ENCODE measurements around the gene PLEKHA8. TPM values are rescaled to one million over a fixed set of nuclear protein-coding genes. Genes with fewer than 3 reads are reported as not detected.
A peak's percentile ranks its signal among the peaks of the same experiment; 100 is the strongest.

The PLEKHA8 gene
- total and polyA plus RNA-seq, 3 experiments from 2014 or later = 3.7 to 10.0 (median 9.0) TPM

DNA sequence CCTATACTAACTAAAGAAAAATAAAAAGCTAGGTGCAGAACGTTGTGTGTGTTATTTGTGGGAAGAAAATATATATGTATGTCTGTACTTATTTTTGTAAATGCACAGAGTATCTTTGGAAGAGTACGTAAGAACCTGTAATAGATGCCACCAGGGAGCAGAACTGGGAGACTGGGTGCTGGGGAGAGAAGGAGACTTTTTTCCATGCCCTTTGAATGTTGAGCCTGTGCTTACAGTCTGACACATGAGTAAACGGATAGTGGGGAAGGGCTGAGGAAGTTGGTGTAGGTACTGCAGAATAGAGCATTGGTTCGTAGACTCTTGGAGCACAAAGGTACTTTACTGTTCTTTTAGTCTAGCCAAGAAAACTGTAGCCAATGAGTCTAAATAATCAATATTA lies 37.3 kb upstream of the PLEKHA8 start:
- CTCF ChIA-PET = no interaction called here
- Mint-ChIP-seq H3K4me3 (peak overlapping the region in 6 of 7 donors; percentile 32 to 83 (median 46)), H3K36me3 (peaks cover 0 to 5% (median 0%) of the 10 kb centered on the region in 3 donors)

DNA sequence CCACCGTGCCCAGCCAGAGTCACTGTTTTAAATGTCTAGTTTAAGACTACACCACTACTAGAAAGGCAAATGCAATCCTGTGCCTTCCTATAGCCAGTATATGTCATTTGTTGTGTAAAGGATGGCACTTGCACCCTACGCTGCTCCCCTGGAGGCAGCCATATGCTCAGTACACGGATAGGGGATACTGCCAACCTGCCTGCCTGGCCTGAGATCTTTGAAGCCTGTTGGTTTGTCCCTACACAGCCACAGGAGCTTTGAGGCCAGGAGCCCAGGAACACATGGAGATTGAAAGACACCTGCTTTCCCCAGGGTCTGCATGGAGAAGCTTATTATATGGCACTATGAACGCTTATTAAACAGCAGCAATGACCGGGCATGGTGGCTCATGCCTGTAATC lies 36.3 kb upstream of the PLEKHA8 start:
- no peak for DNase-seq
- Mint-ChIP-seq H3K27me3 (peaks cover 47 to 66% of the 10 kb centered on the region in 2 donors), H3K4me3 (peak overlapping the region in 1 of 7 donors; percentile 83), H3K9me3 (peaks cover 16 to 34% (median 24%) of the 10 kb centered on the region in 5 donors), H3K4me1 (peaks cover 8 to 20% (median 11%) of the 10 kb centered on the region in 3 donors), H3K36me3 (peaks cover 0 to 12% (median 0%) of the 10 kb centered on the region in 3 donors), H3K27ac (peak overlapping the region in 1 of 8 donors; percentile 29)
- Histone ChIP-seq H3K4me3 (ENCODE audit: low read length) (no peak overlapping the region), H3K27me3 (ENCODE audit: insufficient read depth, low read length, poor library complexity, severe bottlenecking) (peaks cover 27% of the 10 kb centered on the region), H3K27ac (ENCODE audit: low read depth, low read length) (no peak overlapping the region), H3K36me3 (ENCODE audit: insufficient read depth, low read length) (no peaks in the 10 kb centered on the region), H3K9me3 (ENCODE audit: low read length) (no peaks in the 10 kb centered on the region), H3K4me1 (ENCODE audit: insufficient read depth, low read length) (no peaks in the 10 kb centered on the region)
- ChIA-PET POLR2A (no interaction called here), CTCF (no interaction called here)

More for the DNA sequence above, 37.3 kb upstream of the PLEKHA8 start:
- no peak for DNase-seq
- POLR2A ChIA-PET = no interaction called here
- peaks cover 46 to 61% of the 10 kb centered on the region in 2 donors for H3K27me3 Mint-ChIP-seq
- peaks cover 7 to 27% (median 17%) of the 10 kb centered on the region in 5 donors for H3K9me3 Mint-ChIP-seq
- H3K27ac Mint-ChIP-seq = peak overlapping the region in 3 of 8 donors; percentile 41 to 86 (median 53)
- H3K4me1 Mint-ChIP-seq = peaks cover 8 to 21% (median 11%) of the 10 kb centered on the region in 3 donors
- H3K27ac ChIP-seq (ENCODE audit: low read depth, low read length) = no peak overlapping the region
- H3K4me1 ChIP-seq (ENCODE audit: insufficient read depth, low read length) = no peaks in the 10 kb centered on the region
- H3K27me3 ChIP-seq (ENCODE audit: insufficient read depth, low read length, poor library complexity, severe bottlenecking) = peaks cover 27% of the 10 kb centered on the region
- H3K4me3 ChIP-seq (ENCODE audit: low read length) = no peak overlapping the region
- H3K9me3 ChIP-seq (ENCODE audit: low read length) = no peaks in the 10 kb centered on the region
- no peaks in the 10 kb centered on the region for H3K36me3 ChIP-seq (ENCODE audit: insufficient read depth, low read length)

DNA sequence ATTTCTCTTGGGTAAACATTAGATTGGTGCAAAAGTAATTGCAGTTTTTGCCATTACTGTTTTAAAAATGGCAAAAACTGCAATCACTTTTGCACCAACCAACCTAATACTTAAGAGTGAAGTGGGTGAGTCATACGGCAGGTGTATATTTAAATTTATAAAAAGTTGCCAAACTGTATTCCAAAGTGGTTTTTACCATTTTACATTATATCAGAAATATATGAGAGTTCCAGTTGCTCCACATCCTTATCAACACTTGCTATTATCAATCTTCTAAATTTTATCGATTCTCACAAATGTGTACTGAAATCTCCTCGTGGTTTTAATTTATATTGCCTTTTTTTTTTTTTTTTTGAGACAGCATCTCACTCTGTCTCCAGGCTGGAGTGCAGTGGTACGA lies 35.1 kb upstream of the PLEKHA8 start:
- Mint-ChIP-seq H3K27me3 (peaks cover 45 to 68% of the 10 kb centered on the region in 2 donors), H3K9me3 (peaks cover 19 to 39% (median 30%) of the 10 kb centered on the region in 5 donors), H3K36me3 (peaks cover 0 to 19% (median 0%) of the 10 kb centered on the region in 3 donors), H3K4me3 (no peak overlapping the region), H3K27ac (no peak overlapping the region), H3K4me1 (peaks cover 5 to 11% (median 10%) of the 10 kb centered on the region in 3 donors)
- CTCF ChIA-PET = interaction anchor here (0.8 kb wide), 1 partner anchor 16 kb away, joined by 4 read pairs; no protein-coding TSS in a partner anchor
- Histone ChIP-seq H3K27ac (ENCODE audit: low read depth, low read length) (no peak overlapping the region), H3K9me3 (ENCODE audit: low read length) (no peaks in the 10 kb centered on the region), H3K4me3 (ENCODE audit: low read length) (no peak overlapping the region), H3K36me3 (ENCODE audit: insufficient read depth, low read length) (no peaks in the 10 kb centered on the region), H3K4me1 (ENCODE audit: insufficient read depth, low read length) (no peaks in the 10 kb centered on the region), H3K27me3 (ENCODE audit: insufficient read depth, low read length, poor library complexity, severe bottlenecking) (peaks cover 19% of the 10 kb centered on the region)
- no peak for DNase-seq
- POLR2A ChIA-PET = no interaction called here

DNA sequence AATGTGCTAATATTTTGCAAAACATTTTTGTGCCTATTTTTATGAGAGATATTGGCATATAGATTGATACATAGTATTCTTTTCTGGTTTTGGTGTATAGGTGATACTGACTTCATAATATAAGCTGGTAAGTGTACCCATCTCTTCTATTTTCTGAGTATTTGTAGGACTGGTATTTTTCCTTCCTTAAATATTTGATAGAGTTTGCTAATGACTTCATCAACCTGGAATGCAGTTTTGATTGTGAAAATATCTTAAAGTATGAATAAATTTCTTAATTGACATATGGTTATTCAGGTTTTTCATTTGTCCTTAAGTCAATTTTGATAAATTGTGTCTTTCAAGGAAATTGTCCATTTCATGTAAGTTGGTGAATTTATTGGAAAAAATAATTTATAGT lies 32.6 kb upstream of the PLEKHA8 start:
- no peaks in the 10 kb centered on the region for H3K4me1 ChIP-seq (ENCODE audit: insufficient read depth, low read length)
- H3K27me3 ChIP-seq (ENCODE audit: insufficient read depth, low read length, poor library complexity, severe bottlenecking) = peaks cover 12% of the 10 kb centered on the region
- H3K27ac ChIP-seq (ENCODE audit: low read depth, low read length) = no peak overlapping the region
- H3K9me3 ChIP-seq (ENCODE audit: low read length) = no peaks in the 10 kb centered on the region
- Mint-ChIP-seq H3K4me3 (no peak overlapping the region), H3K9me3 (peaks cover 19 to 38% (median 30%) of the 10 kb centered on the region in 5 donors), H3K4me1 (no peaks in the 10 kb centered on the region), H3K36me3 (peaks cover 0 to 21% (median 0%) of the 10 kb centered on the region in 3 donors), H3K27ac (no peak overlapping the region), H3K27me3 (peaks cover 44 to 74% of the 10 kb centered on the region in 2 donors)
- ChIA-PET POLR2A (no interaction called here), CTCF (no interaction called here)
- H3K36me3 ChIP-seq (ENCODE audit: insufficient read depth, low read length) = no peaks in the 10 kb centered on the region
- no peak for DNase-seq
- H3K4me3 ChIP-seq (ENCODE audit: low read length) = no peak overlapping the region

DNA sequence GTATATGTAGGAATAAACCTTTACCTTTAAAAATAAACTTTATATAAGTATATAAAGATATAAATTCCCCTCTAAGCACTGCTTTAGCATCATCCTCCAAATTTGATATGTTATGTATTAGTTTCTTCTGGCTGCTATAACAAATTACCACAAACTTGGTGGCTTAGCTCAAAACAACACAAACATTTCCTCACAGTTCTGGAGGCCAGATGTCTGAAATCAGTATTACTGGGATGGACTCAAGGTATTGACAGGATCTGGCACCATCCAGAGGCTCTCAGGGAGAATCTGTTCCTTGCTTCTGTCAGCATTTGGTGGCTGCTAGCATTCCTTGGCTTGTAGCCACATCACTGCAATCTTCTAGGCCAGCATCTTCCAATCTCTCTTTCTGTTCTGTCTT lies 31.9 kb upstream of the PLEKHA8 start:
- Mint-ChIP-seq H3K4me1 (no peaks in the 10 kb centered on the region), H3K9me3 (peaks cover 19 to 37% (median 30%) of the 10 kb centered on the region in 5 donors), H3K27ac (no peak overlapping the region), H3K27me3 (peaks cover 45 to 74% of the 10 kb centered on the region in 2 donors), H3K4me3 (no peak overlapping the region), H3K36me3 (peaks cover 0 to 21% (median 0%) of the 10 kb centered on the region in 3 donors)
- no peaks in the 10 kb centered on the region for H3K36me3 ChIP-seq (ENCODE audit: insufficient read depth, low read length)
- H3K27ac ChIP-seq (ENCODE audit: low read depth, low read length) = no peak overlapping the region
- no peaks in the 10 kb centered on the region for H3K9me3 ChIP-seq (ENCODE audit: low read length)
- H3K4me1 ChIP-seq (ENCODE audit: insufficient read depth, low read length) = no peaks in the 10 kb centered on the region
- POLR2A ChIA-PET = no interaction called here
- H3K27me3 ChIP-seq (ENCODE audit: insufficient read depth, low read length, poor library complexity, severe bottlenecking) = peaks cover 6% of the 10 kb centered on the region
- DNase-seq = no peak
- no peak overlapping the region for H3K4me3 ChIP-seq (ENCODE audit: low read length)
- CTCF ChIA-PET = no interaction called here

DNA sequence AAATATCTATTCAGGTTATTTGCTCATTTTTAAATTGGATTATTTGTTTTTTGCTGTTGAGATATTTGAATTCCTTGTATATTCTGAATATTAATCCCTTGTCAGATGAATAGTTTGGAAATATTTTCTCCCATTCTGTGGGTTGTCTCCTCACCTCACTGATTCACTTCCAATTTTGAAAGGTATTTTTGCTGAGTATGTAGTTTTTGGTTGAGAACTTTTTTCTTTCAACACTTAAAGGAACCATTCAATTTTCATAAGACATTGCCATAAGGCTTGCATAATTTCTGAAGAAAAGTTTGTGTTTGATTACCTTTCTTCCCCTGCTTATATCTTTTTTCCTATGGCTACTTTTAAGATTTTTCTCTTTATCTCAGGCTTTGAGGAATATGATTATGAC lies 29.7 kb upstream of the PLEKHA8 start:
- H3K36me3 ChIP-seq (ENCODE audit: insufficient read depth, low read length) = no peaks in the 10 kb centered on the region
- Mint-ChIP-seq H3K27me3 (peaks cover 26 to 63% of the 10 kb centered on the region in 2 donors), H3K4me3 (no peak overlapping the region), H3K27ac (no peak overlapping the region), H3K36me3 (peaks cover 0 to 16% (median 0%) of the 10 kb centered on the region in 3 donors), H3K4me1 (no peaks in the 10 kb centered on the region), H3K9me3 (peaks cover 12 to 20% (median 17%) of the 10 kb centered on the region in 5 donors)
- ChIA-PET CTCF (no interaction called here), POLR2A (no interaction called here)
- H3K27me3 ChIP-seq (ENCODE audit: insufficient read depth, low read length, poor library complexity, severe bottlenecking) = peaks cover 2% of the 10 kb centered on the region
- no peak for DNase-seq
- H3K9me3 ChIP-seq (ENCODE audit: low read length) = no peaks in the 10 kb centered on the region
- H3K4me1 ChIP-seq (ENCODE audit: insufficient read depth, low read length) = no peaks in the 10 kb centered on the region
- no peak overlapping the region for H3K27ac ChIP-seq (ENCODE audit: low read depth, low read length)
- H3K4me3 ChIP-seq (ENCODE audit: low read length) = no peak overlapping the region

DNA sequence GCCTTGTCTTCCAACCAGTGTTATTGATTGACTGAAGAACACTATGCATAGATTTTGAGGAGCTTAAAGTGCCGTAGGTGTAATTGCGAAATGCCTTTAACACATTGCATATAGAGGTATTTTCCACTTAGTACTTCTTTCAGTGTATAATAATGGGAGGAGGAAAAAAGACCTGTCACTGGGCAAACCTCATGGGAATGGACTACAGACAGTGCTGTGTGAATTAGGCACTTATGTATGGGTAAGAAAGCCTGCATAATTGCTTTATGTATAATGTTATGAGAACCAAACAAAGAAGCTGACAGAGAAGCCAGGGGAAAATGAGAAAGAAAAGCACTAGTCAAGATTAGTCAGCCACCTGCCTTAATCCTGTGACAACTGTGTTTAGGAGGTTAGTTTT lies 26.2 kb upstream of the PLEKHA8 start:
- Mint-ChIP-seq H3K27ac (no peak overlapping the region), H3K9me3 (peaks cover under 1 to 6% (median 5%) of the 10 kb centered on the region in 5 donors), H3K4me1 (no peaks in the 10 kb centered on the region), H3K27me3 (peaks cover 24 to 52% of the 10 kb centered on the region in 2 donors), H3K4me3 (no peak overlapping the region), H3K36me3 (peaks cover 0 to 9% (median 0%) of the 10 kb centered on the region in 3 donors)
- no peaks in the 10 kb centered on the region for H3K36me3 ChIP-seq (ENCODE audit: insufficient read depth, low read length)
- POLR2A ChIA-PET = no interaction called here
- peaks cover 2% of the 10 kb centered on the region for H3K27me3 ChIP-seq (ENCODE audit: insufficient read depth, low read length, poor library complexity, severe bottlenecking)
- no peaks in the 10 kb centered on the region for H3K4me1 ChIP-seq (ENCODE audit: insufficient read depth, low read length)
- no peak for DNase-seq
- no peak overlapping the region for H3K4me3 ChIP-seq (ENCODE audit: low read length)
- no peak overlapping the region for H3K27ac ChIP-seq (ENCODE audit: low read depth, low read length)
- H3K9me3 ChIP-seq (ENCODE audit: low read length) = no peaks in the 10 kb centered on the region
- CTCF ChIA-PET = no interaction called here

DNA sequence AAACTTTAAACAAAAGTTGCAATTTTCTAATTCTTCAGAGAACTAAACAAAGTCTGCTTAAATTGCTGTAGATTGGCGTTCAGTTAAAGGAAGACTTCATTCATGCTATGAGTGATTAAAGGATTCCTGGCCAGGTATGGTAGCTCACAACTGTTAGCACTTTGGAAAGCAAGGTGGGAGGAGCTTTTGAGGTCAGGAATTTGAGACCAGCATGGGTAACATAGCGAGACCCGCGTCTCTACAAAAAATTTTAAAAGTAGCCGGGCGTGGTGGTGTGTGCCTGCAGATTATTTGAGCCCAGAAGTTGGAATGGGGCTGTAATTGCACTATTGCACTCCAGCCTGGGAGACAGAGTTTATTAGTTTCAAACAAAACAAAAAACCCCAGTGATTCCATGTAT lies 25.1 kb upstream of the PLEKHA8 start:
- Mint-ChIP-seq H3K27me3 (peaks cover 27 to 41% of the 10 kb centered on the region in 2 donors), H3K27ac (no peak overlapping the region), H3K36me3 (peaks cover 0 to 3% (median 0%) of the 10 kb centered on the region in 3 donors), H3K4me3 (no peak overlapping the region), H3K9me3 (peaks cover 0 to 2% (median 0%) of the 10 kb centered on the region in 5 donors), H3K4me1 (no peaks in the 10 kb centered on the region)
- Histone ChIP-seq H3K27me3 (ENCODE audit: insufficient read depth, low read length, poor library complexity, severe bottlenecking) (peaks cover 2% of the 10 kb centered on the region), H3K4me3 (ENCODE audit: low read length) (no peak overlapping the region), H3K27ac (ENCODE audit: low read depth, low read length) (no peak overlapping the region), H3K36me3 (ENCODE audit: insufficient read depth, low read length) (no peaks in the 10 kb centered on the region), H3K4me1 (ENCODE audit: insufficient read depth, low read length) (no peaks in the 10 kb centered on the region), H3K9me3 (ENCODE audit: low read length) (no peaks in the 10 kb centered on the region)
- CTCF ChIA-PET = interaction anchor here (1.2 to 1.5 kb wide), 2 partner anchors 18 to 26 kb away, joined by 3 read pairs; no protein-coding TSS in a partner anchor
- no peak for DNase-seq
- POLR2A ChIA-PET = no interaction called here

Data from CD8-positive, alpha-beta memory T cell (primary cell).